OCI-LY3 (cell line): ENCODE measurements around the gene WDR83.

Experiments used
- H2AFZ ChIP-seq: fragments of 200-600, 300-600 bp; shearing (Covaris generic); 2 replicates; pipeline ENCODE4 v1.6.0; 2014; ENCODE audit warnings: antibody characterized with exemption, low read depth, low read length
- H3K27ac ChIP-seq: fragments of 200-600, 300-600 bp; sonication (generic); 2 replicates; pipeline ENCODE4 v1.5.1; 2014; ENCODE audit warnings: mild to moderate bottlenecking, low read length, moderate library complexity, mixed read lengths
- H3K27me3 ChIP-seq: fragments of 200-600, 300-600 bp; sonication (generic); 2 replicates; pipeline ENCODE4 v1.6.1; 2014; ENCODE audit warnings: low read depth, low read length, mixed read lengths
- H3K36me3 ChIP-seq: fragments of 200-600, 300-600 bp; sonication (generic); replicated peaks from 2 replicates; pipeline ENCODE3; 2014; ENCODE audit warnings: low read depth, low read length, mixed read lengths
- H3K4me1 ChIP-seq: fragments of 300-600, 200-600 bp; sonication (generic); 2 replicates; pipeline ENCODE4 v1.6.1; 2014; ENCODE audit warnings: low read length, mixed read lengths
- H3K4me2 ChIP-seq: fragments of 200-600, 300-600 bp; sonication (generic); 2 replicates; pipeline ENCODE4 v1.6.1; 2014; ENCODE audit warnings: low read length, mixed read lengths
- H3K4me3 ChIP-seq: fragments of 300-600, 200-600 bp; sonication (generic); 2 replicates; pipeline ENCODE4 v1.5.1; 2014; ENCODE audit warnings: antibody characterized with exemption, mild to moderate bottlenecking, low read length, moderate library complexity
- H3K79me2 ChIP-seq: fragments of 300-600, 200-600 bp; shearing (Covaris generic); 2 replicates; pipeline ENCODE4 v1.6.1; 2014; ENCODE audit warnings: mild to moderate bottlenecking, low read length, mixed read lengths
- H3K9ac ChIP-seq: fragments of 300-600, 200-600 bp; shearing (Covaris generic); 2 replicates; pipeline ENCODE4 v1.6.0; 2014; ENCODE audit warnings: mild to moderate bottlenecking, low read length, moderate library complexity
- H3K9me3 ChIP-seq: fragments of 200-600, 300-600 bp; shearing (Covaris generic); 2 replicates; pipeline ENCODE4 v1.6.1; 2014; ENCODE audit warnings: low read length, mixed read lengths; ENCODE audit not compliant: insufficient read depth
- H4K20me1 ChIP-seq: fragments of 200-600, 300-600 bp; sonication (generic); 2 replicates; pipeline ENCODE4 v1.6.1; 2016; ENCODE audit warnings: low read length, mixed read lengths; ENCODE audit not compliant: insufficient read depth
- CTCF ChIP-seq: fragments of 200-600, 300-600 bp; sonication (generic); IDR thresholded peaks from 2 replicates; pipeline ENCODE4 v1.5.1; 2014; ENCODE audit warnings: antibody characterized with exemption, low read length, low read depth
- EZH2phosphoT487 ChIP-seq: fragments of 200-600 bp; shearing (Covaris generic); IDR thresholded peaks from 2 replicates; pipeline ENCODE4 v1.6.1; 2018; ENCODE audit warnings: antibody characterized with exemption, mixed run types, low read depth

Gene WDR83

DNA sequence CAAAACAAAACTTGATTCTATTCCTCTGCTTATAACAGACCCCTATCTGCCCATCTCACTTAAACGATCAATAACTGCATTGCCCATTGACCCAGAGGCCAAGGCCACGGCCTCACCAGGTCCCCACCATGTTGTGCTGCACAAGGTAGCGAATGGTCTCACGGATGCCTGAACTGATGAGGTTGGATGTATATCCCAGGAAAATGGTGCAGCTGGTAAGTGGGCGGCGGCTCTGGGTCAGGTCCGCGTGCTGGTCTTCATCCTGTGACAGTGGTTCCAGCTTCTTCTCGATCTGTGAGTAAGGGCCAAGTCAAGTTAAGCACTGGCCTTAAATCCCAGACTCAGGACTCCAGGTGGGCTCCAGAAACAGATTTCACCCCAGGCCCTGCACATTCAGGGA lies 13.4 kb downstream of the WDR83 start:
- Histone ChIP-seq H3K27ac (no peak overlapping the region), H3K79me2 (peaks cover 26% of the 10 kb centered on the region), H2AFZ (no peak overlapping the region), H3K9ac (no peak overlapping the region), H3K36me3 (peaks cover 42% of the 10 kb centered on the region), H3K4me1 (peaks cover 7% of the 10 kb centered on the region; the same call in 1 of the 2 replicates), H3K4me2 (peak overlapping the region; percentile 49), H4K20me1 (peaks cover 10% of the 10 kb centered on the region; the same call in 1 of the 2 replicates), H3K4me3 (peak overlapping the region; percentile 51), H3K9me3 (no peaks in the 10 kb centered on the region), H3K27me3 (no peaks in the 10 kb centered on the region)
- TF ChIP-seq EZH2phosphoT487: no peak

DNA sequence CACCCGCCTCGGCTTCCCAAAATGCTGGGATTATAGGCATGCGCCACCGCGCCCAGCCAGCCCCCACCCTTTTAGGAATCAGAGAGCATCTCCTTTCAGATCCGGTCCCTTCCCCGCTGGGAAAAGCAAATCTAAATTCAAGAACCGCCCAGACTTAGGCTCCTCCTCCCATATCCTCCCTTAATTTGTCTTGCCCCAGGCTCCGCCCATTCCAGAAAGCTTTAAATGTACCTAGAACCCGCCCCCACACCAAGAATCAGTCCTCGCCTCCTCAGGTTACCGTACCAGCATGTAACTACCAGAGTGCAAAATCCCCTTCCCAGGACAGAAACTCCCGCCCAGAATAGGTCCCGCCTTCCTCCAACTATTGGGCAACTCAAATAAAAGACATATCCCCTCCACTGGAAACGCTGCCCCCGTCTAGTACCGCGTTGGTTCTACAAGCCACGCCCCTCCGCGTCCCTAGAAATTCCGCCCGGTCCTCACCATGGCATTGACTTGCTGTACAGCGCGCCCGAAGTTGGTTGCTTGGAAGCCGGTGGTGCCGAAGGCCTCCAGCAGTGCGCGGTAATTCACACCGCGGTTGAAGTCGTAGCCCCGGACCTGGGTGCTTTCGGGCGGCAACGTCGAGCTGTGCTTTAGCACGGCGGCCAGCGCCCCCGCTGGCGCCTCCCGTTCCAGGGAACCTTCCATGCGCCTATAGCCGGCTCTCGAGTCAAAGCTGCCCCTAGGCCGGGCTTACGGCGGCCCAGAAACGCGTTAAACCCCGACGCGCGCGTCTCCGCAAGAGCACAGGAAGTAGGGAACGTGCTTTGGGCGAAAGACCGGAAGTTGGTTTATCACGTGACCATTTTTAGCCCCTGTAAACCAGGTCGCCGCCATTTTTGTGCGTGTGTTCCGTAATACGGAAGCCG lies 14.7 kb downstream of the WDR83 start, which contains the start of gene DHPS:
Gene DHPS (minus strand): TSS at position 807 of the 914 bp plus-strand sequence. CDS start 114 bp downstream, at position 693.
- Histone ChIP-seq H3K27ac (peak within 1 kb of the TSS; percentile 95), H3K36me3 (peaks cover 30% of the 10 kb centered on the region), H3K27me3 (no peaks in the 10 kb centered on the region), H3K9ac (peak within 1 kb of the TSS; percentile 97), H3K4me1 (peaks cover 7% of the 10 kb centered on the region; the same call in 1 of the 2 replicates), H3K79me2 (peaks cover 22% of the 10 kb centered on the region), H2AFZ (peak within 1 kb of the TSS; percentile 80), H3K4me2 (peak within 1 kb of the TSS; percentile 64), H3K4me3 (peak within 1 kb of the TSS; percentile 88), H3K9me3 (no peaks in the 10 kb centered on the region), H4K20me1 (peaks cover 6% of the 10 kb centered on the region; the same call in 1 of the 2 replicates)
- no peak for TF ChIP-seq EZH2phosphoT487
- TF ChIP-seq CTCF: no peak

DNA sequence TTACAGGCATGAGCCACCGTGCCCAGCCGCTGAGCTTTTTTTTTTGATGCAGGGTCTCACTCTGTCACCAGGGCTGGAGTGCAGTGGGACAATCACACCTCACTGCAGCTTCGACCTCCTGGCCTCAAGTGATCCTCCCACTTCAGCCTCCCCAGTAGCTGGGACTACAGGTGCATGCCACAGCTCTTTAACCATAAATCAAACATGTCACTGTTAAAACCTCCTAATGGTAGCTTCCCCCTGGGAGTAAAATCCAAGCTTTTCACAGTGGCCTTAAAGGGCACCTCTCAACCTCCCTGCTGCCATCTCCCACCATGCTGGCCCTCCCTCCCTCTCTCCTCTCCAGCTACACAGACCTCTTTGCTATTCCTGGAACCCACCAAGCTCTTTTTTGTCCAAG lies 19.2 kb downstream of the WDR83 start:
- no peak overlapping the region for H3K9ac ChIP-seq
- peaks cover 3% of the 10 kb centered on the region; the same call in 1 of the 2 replicates for H3K4me1 ChIP-seq
- H2AFZ ChIP-seq: no peak overlapping the region
- no peak overlapping the region for H3K27ac ChIP-seq
- H3K4me2 ChIP-seq: no peak overlapping the region
- no peak for TF ChIP-seq EZH2phosphoT487
- no peak for TF ChIP-seq CTCF
- H3K9me3 ChIP-seq: no peaks in the 10 kb centered on the region
- no peaks in the 10 kb centered on the region for H3K36me3 ChIP-seq
- no peaks in the 10 kb centered on the region for H4K20me1 ChIP-seq
- H3K4me3 ChIP-seq: no peak overlapping the region
- H3K27me3 ChIP-seq: no peaks in the 10 kb centered on the region
- H3K79me2 ChIP-seq: peaks cover 2% of the 10 kb centered on the region

DNA sequence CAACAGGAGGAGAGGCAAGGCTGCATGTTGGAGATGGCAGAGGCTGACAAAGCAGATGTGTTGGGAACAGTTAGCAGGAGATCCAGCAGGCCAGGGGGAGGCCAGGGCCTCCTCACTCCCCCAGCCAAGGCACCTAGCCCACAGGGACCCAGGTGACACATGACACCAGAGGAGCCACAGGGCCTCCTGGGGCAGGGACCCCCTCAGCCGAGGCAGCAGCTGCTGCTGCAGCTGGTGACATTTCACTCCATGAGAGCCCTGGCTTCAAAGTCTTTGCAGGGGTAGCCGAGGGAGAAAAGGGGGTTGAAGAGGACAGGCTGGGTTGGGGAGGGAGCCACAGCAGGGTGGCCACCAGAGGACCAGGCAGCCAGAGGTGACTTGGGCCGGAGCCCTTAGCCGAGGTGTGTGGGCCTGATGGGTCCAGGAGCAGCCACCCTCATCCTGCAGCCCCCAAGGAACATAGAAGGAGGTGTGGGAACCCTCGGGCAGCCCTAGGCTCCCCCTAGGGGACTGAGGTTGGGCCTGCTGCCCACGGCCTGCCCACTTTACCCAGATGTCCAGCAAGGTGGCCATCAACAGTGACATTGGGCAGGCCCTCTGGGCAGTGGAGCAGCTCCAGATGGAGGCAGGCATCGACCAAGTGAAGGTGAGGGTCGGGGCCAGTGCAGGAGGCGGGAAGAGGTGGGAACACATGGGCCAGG lies 21.0 kb downstream of the WDR83 start, which contains the start of gene GNG14:
Gene GNG14 (plus strand): TSS at position 503 of the 701 bp plus-strand sequence. CDS start 51 bp downstream, at position 554.
- Histone ChIP-seq H2AFZ (no peak within 1 kb of the TSS), H3K79me2 (no peaks in the 10 kb centered on the region), H3K4me1 (no peaks in the 10 kb centered on the region), H3K27me3 (no peaks in the 10 kb centered on the region), H4K20me1 (no peaks in the 10 kb centered on the region), H3K4me2 (no peak within 1 kb of the TSS), H3K9ac (no peak within 1 kb of the TSS), H3K9me3 (no peaks in the 10 kb centered on the region), H3K27ac (no peak within 1 kb of the TSS), H3K4me3 (no peak within 1 kb of the TSS), H3K36me3 (no peaks in the 10 kb centered on the region)
- TF ChIP-seq CTCF (no peak), EZH2phosphoT487 (no peak)
